IMR-90 (cell line): ENCODE measurements around the gene WBP11.

Experiments
- NFE2L2 ChIP-seq: fragments of 150-350 bp; IDR thresholded peaks from 2 replicates; pipeline ENCODE4 v1.6.1; 2016; ENCODE audit warnings: low read depth, mild to moderate bottlenecking, low read length
- POLR2A ChIP-seq: IDR thresholded peaks from 2 replicates; pipeline ENCODE4 v1.6.1; 2012; ENCODE audit warnings: mild to moderate bottlenecking, low read depth, low read length
- RAD21 ChIP-seq: IDR thresholded peaks from 2 replicates; pipeline ENCODE4 v1.6.1; 2012; ENCODE audit warnings: low read length, improper control_type of control experiment
- RFX5 ChIP-seq: IDR thresholded peaks from 2 replicates; pipeline ENCODE4 v1.8.0; 2012; ENCODE audit warnings: low read depth, mild to moderate bottlenecking, low read length, moderate library complexity
- TF ChIP-seq, protein P1 (sequence below): conservative IDR thresholded peaks from 2 replicates; pipeline ENCODE4 v1.5.1; 2012; ENCODE audit warnings: mild to moderate bottlenecking, low read depth, low read length, improper control_type of control experiment

DNA sequence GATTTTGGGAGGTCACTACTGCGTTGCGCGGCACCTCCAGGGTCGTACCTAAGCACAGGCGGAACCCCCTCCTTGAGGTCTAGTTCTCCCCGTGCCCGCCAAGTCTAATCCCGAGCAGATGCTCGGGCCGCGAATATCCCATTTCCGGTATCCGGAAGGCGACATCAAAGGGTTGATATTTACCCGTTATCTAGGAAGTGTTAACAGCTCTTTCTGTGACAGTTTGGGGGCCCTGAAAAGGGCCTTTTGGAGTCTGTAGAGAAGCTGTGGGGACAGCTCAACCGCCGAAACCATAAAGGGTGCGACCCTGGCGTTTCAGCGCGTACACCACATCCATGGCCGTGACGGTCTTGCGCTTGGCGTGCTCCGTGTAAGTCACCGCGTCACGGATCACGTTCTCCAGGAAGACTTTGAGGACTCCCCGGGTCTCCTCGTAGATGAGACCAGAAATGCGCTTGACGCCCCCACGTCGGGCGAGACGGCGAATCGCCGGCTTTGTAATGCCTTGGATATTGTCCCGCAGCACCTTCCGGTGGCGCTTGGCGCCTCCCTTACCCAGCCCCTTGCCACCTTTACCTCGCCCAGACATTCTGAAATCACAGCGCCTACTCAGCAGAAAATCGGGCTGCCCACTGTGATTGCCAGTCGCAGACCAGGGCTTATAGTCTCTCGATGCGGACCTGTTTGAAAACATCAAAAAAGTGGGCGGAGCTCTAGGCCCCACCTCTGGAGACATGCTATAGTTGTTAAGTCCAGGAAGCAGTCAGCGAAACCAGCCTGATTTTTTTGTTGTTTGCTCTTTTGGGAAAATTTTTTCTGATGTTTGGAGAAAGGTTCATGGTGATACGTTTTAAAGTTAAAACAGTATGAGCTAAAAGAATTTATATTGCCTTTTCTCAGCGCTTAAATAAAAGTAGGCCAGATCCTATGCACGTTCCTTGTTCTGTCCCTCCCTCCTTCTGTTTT, 32.5 kb downstream of the WBP11 start:
- peak; percentile 98 for TF ChIP-seq POLR2A
- TF ChIP-seq, protein P1, sequence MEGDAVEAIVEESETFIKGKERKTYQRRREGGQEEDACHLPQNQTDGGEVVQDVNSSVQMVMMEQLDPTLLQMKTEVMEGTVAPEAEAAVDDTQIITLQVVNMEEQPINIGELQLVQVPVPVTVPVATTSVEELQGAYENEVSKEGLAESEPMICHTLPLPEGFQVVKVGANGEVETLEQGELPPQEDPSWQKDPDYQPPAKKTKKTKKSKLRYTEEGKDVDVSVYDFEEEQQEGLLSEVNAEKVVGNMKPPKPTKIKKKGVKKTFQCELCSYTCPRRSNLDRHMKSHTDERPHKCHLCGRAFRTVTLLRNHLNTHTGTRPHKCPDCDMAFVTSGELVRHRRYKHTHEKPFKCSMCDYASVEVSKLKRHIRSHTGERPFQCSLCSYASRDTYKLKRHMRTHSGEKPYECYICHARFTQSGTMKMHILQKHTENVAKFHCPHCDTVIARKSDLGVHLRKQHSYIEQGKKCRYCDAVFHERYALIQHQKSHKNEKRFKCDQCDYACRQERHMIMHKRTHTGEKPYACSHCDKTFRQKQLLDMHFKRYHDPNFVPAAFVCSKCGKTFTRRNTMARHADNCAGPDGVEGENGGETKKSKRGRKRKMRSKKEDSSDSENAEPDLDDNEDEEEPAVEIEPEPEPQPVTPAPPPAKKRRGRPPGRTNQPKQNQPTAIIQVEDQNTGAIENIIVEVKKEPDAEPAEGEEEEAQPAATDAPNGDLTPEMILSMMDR = no peak
- peak; percentile 27 for TF ChIP-seq NFE2L2
- TF ChIP-seq RFX5 = no peak
- TF ChIP-seq RAD21 = no peak
